ENCODE data around the gene UNC80. TPM values are rescaled to one million over a fixed set of nuclear protein-coding genes. Genes with fewer than 3 reads are reported as not detected.
A peak's percentile ranks its signal among the peaks of the same experiment; 100 is the strongest.

UNC80 gene
- polyA plus RNA-seq, 1 donor from 2014 or later = 10.4 TPM

DNA sequence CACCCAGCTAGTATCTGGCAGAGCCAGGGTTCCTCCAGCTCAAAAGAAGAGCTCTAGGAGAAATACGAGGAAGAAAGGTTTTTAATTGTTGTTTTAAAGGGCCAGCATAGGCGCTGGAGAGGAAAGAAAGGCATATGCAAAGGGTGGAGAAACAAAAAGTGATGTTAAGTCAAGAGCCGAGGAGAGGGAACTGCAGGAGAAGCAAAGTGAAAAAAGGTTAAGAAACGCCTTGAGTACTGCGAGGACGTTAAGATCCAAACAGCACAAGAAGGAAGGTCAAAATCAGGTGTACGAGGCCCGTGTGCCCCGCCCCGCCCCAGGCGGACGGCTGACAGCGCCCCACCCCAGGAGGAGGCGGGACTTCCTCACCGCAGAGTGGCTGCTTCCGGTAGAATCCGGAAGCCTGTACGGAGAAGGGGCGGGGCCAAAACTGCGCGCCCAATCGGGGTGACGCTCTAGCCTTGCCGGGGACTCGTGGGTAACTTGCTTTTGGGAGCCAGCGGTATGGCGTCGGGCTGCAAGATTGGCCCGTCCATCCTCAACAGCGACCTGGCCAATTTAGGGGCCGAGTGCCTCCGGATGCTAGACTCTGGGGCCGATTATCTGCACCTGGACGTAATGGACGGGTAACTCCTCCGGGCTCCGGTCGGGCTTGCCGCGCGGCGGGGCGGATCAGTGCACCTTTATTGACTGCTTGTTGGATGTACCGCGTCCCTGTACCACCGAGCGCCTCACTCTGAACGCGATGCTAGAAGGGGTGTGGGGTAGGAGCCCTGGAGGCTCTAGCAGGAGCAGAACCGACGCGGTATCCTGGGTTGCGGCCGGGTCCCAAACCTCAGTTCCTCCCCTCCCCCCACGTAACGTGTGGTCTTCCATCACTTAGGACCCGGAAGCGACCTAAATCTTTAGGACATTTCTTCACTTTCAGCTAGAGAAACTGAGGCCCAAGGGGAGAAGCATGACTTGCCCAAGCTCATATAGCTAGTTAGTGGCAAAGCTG, 230.8 kb downstream of the UNC80 start, which contains the start of gene RPE:
RPE (plus strand) TSS at position 481 of the 1,000 bp plus-strand sequence; CDS start at position 505, 24 bp downstream.
- TF ChIP-seq SMC3 (conservative IDR thresholded peaks at IDR 0.05; ENCODE audit: poor library complexity) (peak; percentile 49), POLR2AphosphoS5 (IDR thresholded peaks at IDR 0.05) (peak; percentile 76), TAF1 (IDR thresholded peaks at IDR 0.05; ENCODE audit: low read depth) (peak; percentile 44), EP300 (conservative IDR thresholded peaks at IDR 0.05; ENCODE audit: poor library complexity, severe bottlenecking) (peak; percentile 21), RAD21 (conservative IDR thresholded peaks at IDR 0.05) (peak; percentile 32), EZH2 (IDR thresholded peaks at IDR 0.05; ENCODE audit: borderline replicate concordance, insufficient read depth, low read length, poor library complexity, severe bottlenecking) (no peak), MXI1 (conservative IDR thresholded peaks at IDR 0.05; ENCODE audit: poor library complexity, severe bottlenecking) (peak; percentile 97)
- TF ChIP-seq, protein P1, sequence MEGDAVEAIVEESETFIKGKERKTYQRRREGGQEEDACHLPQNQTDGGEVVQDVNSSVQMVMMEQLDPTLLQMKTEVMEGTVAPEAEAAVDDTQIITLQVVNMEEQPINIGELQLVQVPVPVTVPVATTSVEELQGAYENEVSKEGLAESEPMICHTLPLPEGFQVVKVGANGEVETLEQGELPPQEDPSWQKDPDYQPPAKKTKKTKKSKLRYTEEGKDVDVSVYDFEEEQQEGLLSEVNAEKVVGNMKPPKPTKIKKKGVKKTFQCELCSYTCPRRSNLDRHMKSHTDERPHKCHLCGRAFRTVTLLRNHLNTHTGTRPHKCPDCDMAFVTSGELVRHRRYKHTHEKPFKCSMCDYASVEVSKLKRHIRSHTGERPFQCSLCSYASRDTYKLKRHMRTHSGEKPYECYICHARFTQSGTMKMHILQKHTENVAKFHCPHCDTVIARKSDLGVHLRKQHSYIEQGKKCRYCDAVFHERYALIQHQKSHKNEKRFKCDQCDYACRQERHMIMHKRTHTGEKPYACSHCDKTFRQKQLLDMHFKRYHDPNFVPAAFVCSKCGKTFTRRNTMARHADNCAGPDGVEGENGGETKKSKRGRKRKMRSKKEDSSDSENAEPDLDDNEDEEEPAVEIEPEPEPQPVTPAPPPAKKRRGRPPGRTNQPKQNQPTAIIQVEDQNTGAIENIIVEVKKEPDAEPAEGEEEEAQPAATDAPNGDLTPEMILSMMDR (IDR thresholded peaks at IDR 0.05; ENCODE audit: poor library complexity, severe bottlenecking) = peak; percentile 42
- TF ChIP-seq, protein P2, sequence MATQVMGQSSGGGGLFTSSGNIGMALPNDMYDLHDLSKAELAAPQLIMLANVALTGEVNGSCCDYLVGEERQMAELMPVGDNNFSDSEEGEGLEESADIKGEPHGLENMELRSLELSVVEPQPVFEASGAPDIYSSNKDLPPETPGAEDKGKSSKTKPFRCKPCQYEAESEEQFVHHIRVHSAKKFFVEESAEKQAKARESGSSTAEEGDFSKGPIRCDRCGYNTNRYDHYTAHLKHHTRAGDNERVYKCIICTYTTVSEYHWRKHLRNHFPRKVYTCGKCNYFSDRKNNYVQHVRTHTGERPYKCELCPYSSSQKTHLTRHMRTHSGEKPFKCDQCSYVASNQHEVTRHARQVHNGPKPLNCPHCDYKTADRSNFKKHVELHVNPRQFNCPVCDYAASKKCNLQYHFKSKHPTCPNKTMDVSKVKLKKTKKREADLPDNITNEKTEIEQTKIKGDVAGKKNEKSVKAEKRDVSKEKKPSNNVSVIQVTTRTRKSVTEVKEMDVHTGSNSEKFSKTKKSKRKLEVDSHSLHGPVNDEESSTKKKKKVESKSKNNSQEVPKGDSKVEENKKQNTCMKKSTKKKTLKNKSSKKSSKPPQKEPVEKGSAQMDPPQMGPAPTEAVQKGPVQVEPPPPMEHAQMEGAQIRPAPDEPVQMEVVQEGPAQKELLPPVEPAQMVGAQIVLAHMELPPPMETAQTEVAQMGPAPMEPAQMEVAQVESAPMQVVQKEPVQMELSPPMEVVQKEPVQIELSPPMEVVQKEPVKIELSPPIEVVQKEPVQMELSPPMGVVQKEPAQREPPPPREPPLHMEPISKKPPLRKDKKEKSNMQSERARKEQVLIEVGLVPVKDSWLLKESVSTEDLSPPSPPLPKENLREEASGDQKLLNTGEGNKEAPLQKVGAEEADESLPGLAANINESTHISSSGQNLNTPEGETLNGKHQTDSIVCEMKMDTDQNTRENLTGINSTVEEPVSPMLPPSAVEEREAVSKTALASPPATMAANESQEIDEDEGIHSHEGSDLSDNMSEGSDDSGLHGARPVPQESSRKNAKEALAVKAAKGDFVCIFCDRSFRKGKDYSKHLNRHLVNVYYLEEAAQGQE (IDR thresholded peaks at IDR 0.05; ENCODE audit: borderline replicate concordance) = peak; percentile 79
- no peaks in the 10 kb centered on the region for H3F3A ChIP-seq (ENCODE audit: insufficient read depth, low read length, poor library complexity, severe bottlenecking)
- H3K9ac ChIP-seq (ENCODE audit: low read length) = peak within 1 kb of the TSS; percentile 75
- peak within 1 kb of the TSS; percentile 76 for H3K4me2 ChIP-seq (ENCODE audit: low read length)
- H3K79me2 ChIP-seq (replicated peaks; ENCODE audit: insufficient read depth, low read length) = peaks cover 40% of the 10 kb centered on the region
- H2AFZ ChIP-seq (ENCODE audit: low read depth, low read length) = peak within 1 kb of the TSS; percentile 90
- no peaks in the 10 kb centered on the region for H3K36me3 ChIP-seq (ENCODE audit: insufficient read depth, low read length)
- no peaks in the 10 kb centered on the region for H3K27me3 ChIP-seq (ENCODE audit: insufficient read depth, low read depth, low read length)
- no peaks in the 10 kb centered on the region for H3K9me2 ChIP-seq (ENCODE audit: insufficient read depth, low read length)
- no peaks in the 10 kb centered on the region for H3K9me3 ChIP-seq (ENCODE audit: low read length)
- H3K4me3 ChIP-seq (ENCODE audit: low read length) = peak within 1 kb of the TSS; percentile 90
- no peaks in the 10 kb centered on the region for H4K20me1 ChIP-seq (ENCODE audit: insufficient read depth)
- H3K27ac ChIP-seq (ENCODE audit: low read length) = peak within 1 kb of the TSS; percentile 75

DNA sequence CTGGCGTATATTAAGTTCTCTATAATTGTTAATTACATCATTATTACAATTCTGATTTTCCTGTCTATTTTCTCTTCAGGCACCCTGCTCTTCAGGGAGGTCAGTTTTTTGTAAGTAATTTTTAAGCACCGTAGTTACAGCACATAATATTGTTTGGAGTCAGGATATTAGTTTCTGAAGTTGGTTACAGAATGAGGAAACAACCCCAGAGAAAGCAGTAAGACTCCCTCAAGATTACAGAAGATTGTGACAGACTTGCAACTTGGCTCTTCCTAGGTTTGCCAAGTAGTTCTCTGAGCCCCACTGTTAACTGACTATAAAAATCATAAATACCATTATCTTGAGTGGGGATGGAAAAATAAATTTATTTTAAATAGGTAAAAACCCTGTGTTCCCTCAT, 231.7 kb downstream of the UNC80 start:
- Histone ChIP-seq H3K36me3 (ENCODE audit: insufficient read depth, low read length) (no peaks in the 10 kb centered on the region), H2AFZ (ENCODE audit: low read depth, low read length) (no peak overlapping the region), H3F3A (ENCODE audit: insufficient read depth, low read length, poor library complexity, severe bottlenecking) (no peaks in the 10 kb centered on the region), H3K27me3 (ENCODE audit: insufficient read depth, low read depth, low read length) (no peaks in the 10 kb centered on the region), H3K9me3 (ENCODE audit: low read length) (no peaks in the 10 kb centered on the region), H4K20me1 (ENCODE audit: insufficient read depth) (no peaks in the 10 kb centered on the region), H3K4me3 (ENCODE audit: low read length) (peak overlapping the region; percentile 90), H3K27ac (ENCODE audit: low read length) (no peak overlapping the region), H3K4me2 (ENCODE audit: low read length) (peak overlapping the region; percentile 47), H3K9ac (ENCODE audit: low read length) (peak overlapping the region; percentile 75), H3K9me2 (ENCODE audit: insufficient read depth, low read length) (no peaks in the 10 kb centered on the region), H3K79me2 (replicated peaks; ENCODE audit: insufficient read depth, low read length) (peaks cover 40% of the 10 kb centered on the region)
- TF ChIP-seq MXI1 (conservative IDR thresholded peaks at IDR 0.05; ENCODE audit: poor library complexity, severe bottlenecking) (no peak), EZH2 (IDR thresholded peaks at IDR 0.05; ENCODE audit: borderline replicate concordance, insufficient read depth, low read length, poor library complexity, severe bottlenecking) (no peak), EP300 (conservative IDR thresholded peaks at IDR 0.05; ENCODE audit: poor library complexity, severe bottlenecking) (no peak), SMC3 (conservative IDR thresholded peaks at IDR 0.05; ENCODE audit: poor library complexity) (no peak), RAD21 (conservative IDR thresholded peaks at IDR 0.05) (no peak), TAF1 (IDR thresholded peaks at IDR 0.05; ENCODE audit: low read depth) (no peak), POLR2AphosphoS5 (IDR thresholded peaks at IDR 0.05) (no peak)
- TF ChIP-seq, protein P2 (IDR thresholded peaks at IDR 0.05; ENCODE audit: borderline replicate concordance) = no peak
- TF ChIP-seq, protein P1 (IDR thresholded peaks at IDR 0.05; ENCODE audit: poor library complexity, severe bottlenecking) = no peak
